ENCODE measurements around the gene RNASE12. TPM values are rescaled to one million over a fixed set of nuclear protein-coding genes. Genes with fewer than 3 reads are reported as not detected.
"Not testable (repeated sequence)": the region's sequence is repeated elsewhere in the genome, so short reads cannot be mapped to it uniquely, and the experiment has no call there.

The RNASE12 gene
- total and polyA plus RNA-seq, 2 experiments from 2014 or later = not detected

DNA sequence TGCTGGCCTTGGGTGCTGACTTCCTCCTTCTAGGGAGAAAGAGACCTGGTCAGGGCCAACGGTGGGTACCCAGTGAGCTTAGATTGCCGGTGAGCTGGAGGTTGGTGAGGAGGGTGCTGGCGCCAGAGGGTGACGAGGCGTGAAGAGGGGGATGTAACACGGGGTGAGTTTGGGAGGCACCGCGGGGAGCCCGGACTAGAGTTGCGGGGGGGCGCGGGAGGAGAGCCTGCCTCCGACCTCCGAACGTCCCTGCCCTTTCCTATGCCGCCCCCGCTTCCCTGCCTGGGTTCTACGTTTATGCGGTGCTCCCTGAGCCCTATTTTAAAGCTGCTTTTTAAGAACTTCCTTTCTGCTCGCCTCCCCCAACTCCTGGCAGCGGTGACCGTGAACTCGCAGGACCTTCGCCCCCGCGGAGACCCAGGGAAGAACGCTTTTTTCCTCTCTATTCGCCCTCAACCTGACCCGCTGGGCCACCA lies 31.7 kb upstream of the RNASE12 start:
- Histone ChIP-seq H4K20me1 (ENCODE audit: insufficient read depth) (no peaks in the 10 kb centered on the region), H3K4me3 (peak overlapping the region; percentile 31; the same call in 1 of the 2 replicates), H3K27me3 (replicated peaks; ENCODE audit: insufficient read depth) (no peaks in the 10 kb centered on the region), H3K36me3 (ENCODE audit: low read depth) (no peaks in the 10 kb centered on the region), H2AFZ (peak overlapping the region; percentile 58), H3K4me2 (ENCODE audit: unreplicated experiment) (peak overlapping the region; percentile 25), H3K9ac (no peak overlapping the region), H3F3A (ENCODE audit: insufficient read depth) (peaks cover 22% of the 10 kb centered on the region), H3K9me3 (ENCODE audit: low read depth) (no peaks in the 10 kb centered on the region), H3K79me2 (ENCODE audit: insufficient read depth) (no peaks in the 10 kb centered on the region), H3K27ac (no peak overlapping the region), H3K9me2 (ENCODE audit: insufficient read depth) (no peaks in the 10 kb centered on the region), H3K4me1 (ENCODE audit: insufficient read depth) (0 out of 2 replicates have a peak, but pooled peaks cover 6% of the 10 kb centered on the region)
- 3 to 6% methylated on average over 14 to 29 of the region's 29 CpGs for WGBS, 2 experiments (ENCODE audit: low coverage in 1 of 2, low lambda C conversion rate in 2 of 2, missing lambda C conversion rate in 2 of 2)
- DNase-seq = peak; percentile 22
- TF ChIP-seq EZH2phosphoT487 (IDR thresholded peaks at IDR 0.05; ENCODE audit: insufficient read depth, low read depth) (no peak), EZH2 (IDR thresholded peaks at IDR 0.05; ENCODE audit: insufficient read depth, poor library complexity, severe bottlenecking) (no peak)
- in situ Hi-C loops (cut with MboI) = no loop called here

DNA sequence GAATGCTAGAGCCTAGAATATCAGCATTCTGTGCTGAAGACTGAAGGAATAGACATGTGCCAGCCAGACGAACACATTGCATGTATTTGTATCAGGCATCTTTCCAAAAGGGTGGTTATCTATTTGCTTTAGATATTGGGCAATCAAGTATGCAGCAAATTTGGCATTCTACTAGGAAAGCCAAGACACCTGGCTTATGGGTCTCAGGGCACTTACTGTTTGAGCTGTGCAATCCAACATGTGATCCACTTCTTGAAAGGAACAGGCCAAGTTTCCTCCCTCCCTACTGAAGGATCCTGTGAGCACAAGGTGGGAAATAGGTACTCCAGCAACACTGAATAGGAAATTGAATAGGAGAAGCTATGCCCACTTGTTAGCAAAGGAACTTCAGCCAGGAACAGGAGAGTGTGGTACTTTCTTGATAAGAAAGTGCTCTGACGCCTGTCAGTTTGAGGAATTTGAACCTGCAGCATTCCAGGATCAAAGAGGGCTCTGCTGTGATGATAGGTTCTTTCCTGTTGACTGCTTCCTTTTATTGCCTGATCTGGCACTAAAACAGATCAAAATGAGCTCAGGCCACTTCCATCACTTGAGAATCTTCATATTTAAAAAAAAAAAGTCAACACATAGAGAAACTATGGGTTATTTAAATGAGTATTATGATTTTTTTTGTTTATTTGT lies 29.8 kb upstream of the RNASE12 start:
- no peaks in the 10 kb centered on the region for H3K27me3 ChIP-seq (replicated peaks; ENCODE audit: insufficient read depth)
- H3K27ac ChIP-seq = no peak overlapping the region
- no peak for TF ChIP-seq EZH2phosphoT487 (IDR thresholded peaks at IDR 0.05; ENCODE audit: insufficient read depth, low read depth)
- no peak for TF ChIP-seq EZH2 (IDR thresholded peaks at IDR 0.05; ENCODE audit: insufficient read depth, poor library complexity, severe bottlenecking)
- H3K79me2 ChIP-seq (ENCODE audit: insufficient read depth) = no peaks in the 10 kb centered on the region
- no peak overlapping the region for H3K4me3 ChIP-seq
- no peaks in the 10 kb centered on the region for H3K9me2 ChIP-seq (ENCODE audit: insufficient read depth)
- in situ Hi-C loops (cut with MboI) = no loop called here
- no peak overlapping the region for H2AFZ ChIP-seq
- no peak overlapping the region for H3K9ac ChIP-seq
- no peaks in the 10 kb centered on the region for H3K9me3 ChIP-seq (ENCODE audit: low read depth)
- H4K20me1 ChIP-seq (ENCODE audit: insufficient read depth) = no peaks in the 10 kb centered on the region
- H3F3A ChIP-seq (ENCODE audit: insufficient read depth) = peaks cover 11% of the 10 kb centered on the region
- WGBS, 2 experiments (ENCODE audit: low coverage in 1 of 2, low lambda C conversion rate in 2 of 2, missing lambda C conversion rate in 2 of 2) = 53 to 64% methylated on average over 2 of the region's 2 CpGs
- no peak for DNase-seq
- no peaks in the 10 kb centered on the region for H3K36me3 ChIP-seq (ENCODE audit: low read depth)
- 0 out of 2 replicates have a peak, but pooled peaks cover 6% of the 10 kb centered on the region for H3K4me1 ChIP-seq (ENCODE audit: insufficient read depth)
- no peak overlapping the region for H3K4me2 ChIP-seq (ENCODE audit: unreplicated experiment)

DNA sequence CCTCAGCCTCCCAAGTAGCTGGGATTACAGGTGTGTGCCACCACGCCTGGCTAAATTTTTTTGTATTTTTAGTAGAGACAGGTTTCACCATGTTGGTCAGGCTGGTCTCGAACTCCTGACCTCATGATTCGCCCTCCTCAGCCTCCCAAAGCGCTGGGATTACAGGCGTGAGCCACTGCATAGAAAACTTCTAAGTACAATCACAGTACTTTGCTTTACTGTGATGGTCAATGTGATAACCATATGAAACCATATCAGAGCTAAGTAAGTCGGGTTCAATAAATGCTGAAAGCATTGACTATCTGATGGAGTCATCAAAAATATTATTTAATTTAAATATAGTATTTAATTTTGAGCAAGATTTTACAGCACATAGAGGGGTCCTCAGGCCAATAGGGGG lies 28.5 kb upstream of the RNASE12 start:
- H3K4me3 ChIP-seq; H4K20me1 ChIP-seq (ENCODE audit: insufficient read depth); DNase-seq; H3K9ac ChIP-seq; H3K4me1 ChIP-seq (ENCODE audit: insufficient read depth); H2AFZ ChIP-seq; in situ Hi-C loops (cut with MboI); H3K79me2 ChIP-seq (ENCODE audit: insufficient read depth); H3K9me2 ChIP-seq (ENCODE audit: insufficient read depth); H3K9me3 ChIP-seq (ENCODE audit: low read depth); H3K27ac ChIP-seq; H3K4me2 ChIP-seq (ENCODE audit: unreplicated experiment); H3K27me3 ChIP-seq (replicated peaks; ENCODE audit: insufficient read depth); H3K36me3 ChIP-seq (ENCODE audit: low read depth): not testable (repeated sequence)
- peaks cover 10% of the 10 kb centered on the region for H3F3A ChIP-seq (ENCODE audit: insufficient read depth)
- WGBS, 2 experiments (ENCODE audit: low coverage in 1 of 2, low lambda C conversion rate in 2 of 2, missing lambda C conversion rate in 2 of 2) = 45 to 47% methylated on average over 6 of the region's 6 CpGs

DNA sequence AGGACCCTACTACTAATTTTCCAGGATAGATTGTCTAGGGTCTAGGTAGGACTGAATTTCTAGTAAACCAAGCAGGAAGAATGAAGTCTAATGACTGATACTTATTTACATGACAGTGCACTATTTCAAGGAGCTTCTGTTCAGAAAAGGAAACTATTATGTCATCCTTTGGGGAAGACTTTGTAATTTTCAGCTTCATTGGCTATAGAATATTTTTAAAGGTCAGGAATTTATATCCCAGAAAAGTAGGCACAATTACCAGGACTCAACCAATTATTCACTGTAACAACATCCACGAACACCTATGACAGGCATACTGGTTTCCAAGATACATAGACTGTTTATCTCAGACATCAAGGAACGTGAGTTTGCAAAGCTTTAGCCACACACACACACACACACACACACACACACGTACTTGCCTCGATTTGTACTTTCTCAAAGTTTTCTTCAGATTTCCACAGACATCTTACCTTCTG lies 27.1 kb upstream of the RNASE12 start:
- no peaks in the 10 kb centered on the region for H3K79me2 ChIP-seq (ENCODE audit: insufficient read depth)
- no peak for DNase-seq
- no peak overlapping the region for H3K4me3 ChIP-seq
- in situ Hi-C loops (cut with MboI) = no loop called here
- no peak overlapping the region for H2AFZ ChIP-seq
- no peaks in the 10 kb centered on the region for H3K27me3 ChIP-seq (replicated peaks; ENCODE audit: insufficient read depth)
- no peaks in the 10 kb centered on the region for H3K9me3 ChIP-seq (ENCODE audit: low read depth)
- 0 out of 2 replicates have a peak, but pooled peaks cover 4% of the 10 kb centered on the region for H3K4me1 ChIP-seq (ENCODE audit: insufficient read depth)
- no peak for TF ChIP-seq EZH2phosphoT487 (IDR thresholded peaks at IDR 0.05; ENCODE audit: insufficient read depth, low read depth)
- no peak for TF ChIP-seq EZH2 (IDR thresholded peaks at IDR 0.05; ENCODE audit: insufficient read depth, poor library complexity, severe bottlenecking)
- no peak overlapping the region for H3K9ac ChIP-seq
- H3K36me3 ChIP-seq (ENCODE audit: low read depth) = no peaks in the 10 kb centered on the region
- H3K4me2 ChIP-seq (ENCODE audit: unreplicated experiment) = no peak overlapping the region
- H3F3A ChIP-seq (ENCODE audit: insufficient read depth) = peaks cover 19% of the 10 kb centered on the region
- no peaks in the 10 kb centered on the region for H4K20me1 ChIP-seq (ENCODE audit: insufficient read depth)
- 27 to 32% methylated on average over 4 of the region's 4 CpGs for whole genome bisulfite sequencing, 2 experiments (ENCODE audit: low coverage in 1 of 2, low lambda C conversion rate in 2 of 2, missing lambda C conversion rate in 2 of 2)
- no peaks in the 10 kb centered on the region for H3K9me2 ChIP-seq (ENCODE audit: insufficient read depth)
- H3K27ac ChIP-seq = no peak overlapping the region

Measured in GM23248 (cell line).